Measurements from ENCODE around the gene PTGIS.
"Not testable (repeated sequence)": the region's sequence is repeated elsewhere in the genome, so short reads cannot be mapped to it uniquely, and the experiment has no call there.

Gene PTGIS

DNA sequence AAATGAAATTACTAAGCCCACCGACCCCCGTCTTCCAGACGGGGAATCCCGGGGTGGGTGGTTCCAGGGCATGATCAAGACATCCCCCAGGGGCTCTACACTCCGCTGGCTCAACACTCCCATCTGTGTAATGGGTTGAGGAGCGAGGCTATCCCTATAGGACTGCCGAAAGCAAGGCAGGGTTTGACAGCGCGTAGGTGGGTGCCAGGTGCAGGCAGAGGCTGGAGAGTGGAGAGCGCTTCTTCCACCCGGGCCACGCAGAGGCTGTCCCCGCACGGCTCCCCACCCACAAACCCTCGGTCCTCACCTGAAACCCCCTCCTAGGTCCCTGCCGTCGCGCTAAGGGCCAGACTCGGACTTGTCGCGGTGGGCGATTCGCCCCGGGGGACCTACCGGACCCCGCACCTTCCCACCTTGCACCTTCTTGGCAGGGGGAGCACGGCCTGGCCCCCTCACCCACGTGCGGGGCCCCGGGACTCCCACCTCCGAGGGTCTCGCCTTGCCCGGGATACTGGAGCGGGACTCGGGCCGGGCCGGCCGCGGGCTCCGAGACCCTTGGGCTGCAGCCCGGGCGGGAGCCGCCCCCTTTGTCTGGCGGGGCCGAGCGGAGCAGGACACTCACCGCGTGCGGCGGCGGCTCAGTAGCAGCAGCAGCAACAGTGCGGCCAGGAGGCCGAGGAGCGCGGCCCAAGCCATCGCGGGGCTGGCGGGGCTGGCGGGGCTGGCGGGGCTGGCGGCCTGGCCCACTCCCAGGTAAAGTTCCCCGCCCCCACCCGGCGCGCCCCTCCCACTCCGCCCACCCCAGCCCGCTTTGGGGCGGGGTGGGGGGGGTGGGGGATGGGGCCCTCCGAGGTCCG, at the start of gene PTGIS:
Gene PTGIS, minus strand, starts transcription at position 717 of the 857 bp plus-strand sequence. Its CDS starts 21 bp downstream, at position 696.
- FAIRE-seq (no peak), DNase-seq (ENCODE audit: low spot score) (peak; percentile 63)

DNA sequence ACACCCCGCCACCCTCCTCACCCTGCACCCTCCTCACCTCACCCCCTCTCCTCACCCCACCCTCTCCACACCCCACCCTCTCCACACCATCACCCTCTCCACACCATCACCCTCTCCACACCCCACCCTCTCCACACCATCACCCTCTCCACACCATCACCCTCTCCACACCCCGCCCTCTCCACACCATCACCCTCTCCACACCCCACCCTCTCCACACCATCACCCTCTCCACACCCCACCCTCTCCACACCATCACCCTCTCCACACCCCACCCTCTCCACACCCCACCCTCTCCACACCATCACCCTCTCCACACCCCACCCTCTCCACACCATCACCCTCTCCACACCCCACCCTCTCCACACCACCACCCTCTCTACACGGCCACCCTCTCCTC, 49.5 kb upstream of the PTGIS start:
- FAIRE-seq, result peak; percentile 98

DNA sequence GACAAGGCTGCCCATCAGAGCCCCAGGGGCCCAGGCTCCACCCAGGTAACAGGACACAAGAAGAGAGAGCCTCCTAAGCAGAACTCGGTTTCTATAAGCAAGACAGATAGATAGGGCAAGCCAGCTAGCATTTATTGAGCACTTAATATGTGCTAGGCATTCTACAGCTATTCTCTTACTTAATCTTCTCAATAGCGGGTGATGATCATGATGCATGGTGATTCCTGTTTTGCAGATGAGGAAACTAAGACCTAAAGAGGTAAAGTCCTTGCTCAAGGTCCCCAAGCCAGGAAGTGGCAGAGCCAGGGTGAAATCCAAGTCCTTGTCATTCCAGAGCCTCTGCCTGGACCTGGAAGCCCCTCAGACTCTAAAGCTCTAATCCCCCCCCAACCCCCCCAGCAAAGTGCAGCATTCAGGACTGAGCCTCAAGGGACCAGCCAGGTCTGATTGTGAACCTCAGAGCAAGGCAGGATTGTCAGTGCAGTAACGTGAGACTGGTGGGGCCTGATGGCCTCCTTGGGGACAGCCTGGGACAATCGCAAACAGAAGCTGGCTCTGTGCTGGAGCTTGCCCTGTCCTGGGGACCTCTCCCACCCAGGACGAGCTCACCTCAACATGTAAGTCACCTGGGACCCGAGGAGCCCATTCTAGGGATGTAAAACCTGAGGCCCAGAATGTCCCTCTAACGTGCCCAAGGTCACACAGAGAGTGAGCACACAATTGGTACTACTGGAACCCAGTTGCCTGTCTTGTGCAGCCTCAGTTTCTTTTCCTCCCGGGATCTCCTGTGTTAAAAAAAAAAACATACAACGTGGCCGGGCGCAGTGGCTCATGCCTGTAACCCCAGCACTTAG, 48.4 kb upstream of the PTGIS start:
- FAIRE-seq (no peak), DNase-seq (ENCODE audit: low spot score) (no peak)

More for the DNA sequence above, 49.5 kb upstream of the PTGIS start:
- not testable (repeated sequence) for DNase-seq (ENCODE audit: low spot score)

DNA sequence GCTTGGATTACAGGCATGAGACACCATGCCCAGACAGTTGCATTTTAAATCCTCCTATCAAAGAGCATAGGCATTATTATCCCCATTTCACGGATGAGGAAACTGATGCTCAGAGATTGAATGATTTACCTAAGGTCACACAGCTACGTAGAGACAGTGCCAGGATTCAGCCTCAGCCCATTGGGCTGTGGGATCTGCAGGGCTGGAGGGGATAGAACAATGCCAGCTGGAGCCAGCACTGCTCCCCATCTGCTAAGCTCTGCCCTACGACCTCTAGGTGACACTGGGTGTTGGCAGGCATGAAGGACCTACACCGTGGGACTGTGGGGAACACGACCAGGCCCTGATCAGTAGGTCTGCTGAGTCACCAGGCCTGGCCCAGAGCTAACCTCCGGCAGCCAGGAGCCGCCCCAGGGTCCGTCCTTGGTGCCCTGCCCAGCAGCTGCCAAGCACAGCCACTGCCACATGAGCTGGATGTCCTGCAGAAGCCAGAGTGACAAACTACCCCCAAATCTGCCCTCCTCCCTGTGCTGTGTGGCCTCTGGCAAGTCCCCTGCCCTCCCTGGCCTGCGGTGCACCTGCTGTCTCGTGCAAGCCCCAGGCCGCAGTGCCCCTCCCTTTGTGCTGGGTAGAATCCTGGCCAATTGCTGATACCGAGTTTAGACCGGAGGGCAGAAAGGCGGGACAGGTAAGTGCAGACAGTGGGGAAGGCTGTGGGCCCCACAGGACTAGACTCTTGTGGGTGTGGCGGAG, 47.6 kb upstream of the PTGIS start:
- DNase-seq (ENCODE audit: low spot score), result no peak

DNA sequence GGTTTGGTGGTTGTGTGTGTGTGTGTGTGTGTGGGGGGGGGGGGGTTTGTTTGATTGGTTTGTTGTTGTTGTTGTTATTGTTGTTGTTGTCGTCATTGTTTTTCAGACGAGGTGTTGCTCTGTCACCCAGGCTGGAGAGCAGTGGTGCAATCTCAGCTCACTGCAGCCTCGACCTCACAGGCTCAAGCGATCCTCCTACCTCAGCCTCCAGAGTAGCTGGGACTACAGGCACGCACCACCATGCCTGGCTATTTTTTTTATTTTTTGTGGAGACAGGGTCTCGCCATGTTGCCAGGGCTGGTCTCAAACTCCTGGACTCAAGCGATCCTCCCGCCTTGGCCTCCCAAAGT, 47.1 kb upstream of the PTGIS start:
- not testable (repeated sequence) for FAIRE-seq; DNase-seq (ENCODE audit: low spot score)

More for the DNA sequence above, 47.6 kb upstream of the PTGIS start:
- no peak for FAIRE-seq

DNA sequence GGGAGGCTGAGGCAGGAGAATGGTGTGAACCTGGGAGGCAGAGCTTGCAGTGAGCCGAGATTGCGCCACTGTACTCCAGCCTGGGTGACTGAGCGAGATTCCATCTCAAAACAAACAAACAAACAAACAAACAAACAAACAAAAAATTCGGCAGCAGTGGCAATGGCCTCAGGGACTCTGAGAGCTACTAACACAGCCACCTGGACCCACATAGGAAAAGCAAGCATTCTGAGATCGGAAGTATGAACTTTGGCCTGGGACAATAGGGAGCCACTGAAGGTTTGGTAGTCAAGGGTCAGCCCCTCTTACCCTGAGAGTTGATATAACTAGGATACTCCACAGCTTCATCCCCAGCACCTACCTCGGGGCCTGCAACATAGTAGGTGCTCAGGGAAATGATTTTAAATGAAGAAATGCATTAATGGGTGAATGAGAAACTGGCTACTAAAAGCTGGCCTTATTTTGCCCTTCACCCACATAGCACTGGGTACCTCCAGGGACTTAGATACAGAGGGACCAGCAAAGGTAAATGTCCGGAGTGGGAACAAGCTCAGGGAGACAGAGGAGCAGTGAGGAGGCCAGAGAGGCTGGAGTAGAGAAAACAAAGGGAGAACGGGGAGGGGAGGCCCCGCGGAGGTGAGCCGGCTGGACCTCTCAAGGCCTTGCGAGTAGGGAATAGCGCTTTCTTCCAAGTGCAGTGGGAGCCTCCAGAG, 46.6 kb upstream of the PTGIS start:
- DNase-seq (ENCODE audit: low spot score) (no peak), FAIRE-seq (no peak)

DNA sequence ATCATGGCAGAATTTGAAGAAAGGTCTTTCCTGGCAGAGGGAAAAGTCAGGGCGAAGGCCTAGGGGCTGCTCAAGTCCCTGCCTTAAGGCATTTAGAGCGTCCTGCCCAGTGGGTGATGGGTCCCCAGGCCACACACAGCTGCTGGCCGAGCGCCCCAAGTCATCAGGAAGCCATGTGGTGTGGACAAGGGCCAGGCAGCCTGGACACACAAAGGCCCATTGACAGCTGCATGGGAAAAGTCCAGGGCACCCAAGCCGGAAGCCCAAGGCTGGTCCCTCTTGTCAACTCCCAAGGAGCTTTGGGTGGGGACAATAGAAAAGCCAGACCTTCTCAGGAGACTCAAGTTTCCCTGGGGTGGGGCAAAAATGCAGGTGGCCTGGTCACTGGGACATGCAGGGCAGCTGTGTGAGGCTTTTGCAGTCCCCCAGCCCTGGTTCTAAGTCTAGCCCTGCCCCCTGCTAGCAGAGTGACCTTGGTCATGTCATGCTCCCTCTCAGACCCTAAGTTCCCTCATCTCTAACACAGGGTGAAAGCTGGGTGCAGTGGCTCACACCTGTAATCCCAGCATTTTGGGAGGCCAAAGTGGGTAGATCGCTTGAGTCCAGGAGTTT, 44.3 kb upstream of the PTGIS start:
- no peak for FAIRE-seq
- no peak for DNase-seq (ENCODE audit: low spot score)

DNA sequence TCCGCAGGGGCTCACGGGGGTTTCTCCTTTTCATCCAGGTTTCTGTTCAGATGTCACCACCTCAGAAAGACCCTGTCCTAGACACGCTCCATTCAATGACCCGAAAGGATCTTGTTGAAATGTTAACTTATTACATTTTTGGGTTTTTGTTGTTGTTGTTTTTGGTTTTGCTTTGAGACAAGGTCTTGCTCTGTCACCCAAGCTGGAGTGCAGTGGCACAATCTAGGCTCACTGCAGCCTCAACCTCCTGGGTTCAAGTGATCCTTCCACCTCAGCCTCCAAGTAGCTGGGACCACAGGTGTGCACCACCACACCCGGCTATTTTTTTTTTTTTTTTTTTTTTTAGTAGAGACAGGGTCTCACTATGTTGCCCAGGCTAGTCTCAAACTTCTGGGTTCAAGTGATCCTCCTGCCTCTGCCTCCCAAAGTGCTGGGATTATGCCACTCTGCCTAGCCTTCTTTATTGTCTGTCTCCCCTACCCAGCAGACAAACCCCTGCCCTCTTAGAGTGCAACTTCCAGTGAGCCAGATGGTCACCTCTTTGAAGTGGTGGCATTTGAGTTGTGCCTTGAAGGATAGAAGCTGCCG, 43.7 kb upstream of the PTGIS start:
- not testable (repeated sequence) for DNase-seq (ENCODE audit: low spot score); FAIRE-seq

DNA sequence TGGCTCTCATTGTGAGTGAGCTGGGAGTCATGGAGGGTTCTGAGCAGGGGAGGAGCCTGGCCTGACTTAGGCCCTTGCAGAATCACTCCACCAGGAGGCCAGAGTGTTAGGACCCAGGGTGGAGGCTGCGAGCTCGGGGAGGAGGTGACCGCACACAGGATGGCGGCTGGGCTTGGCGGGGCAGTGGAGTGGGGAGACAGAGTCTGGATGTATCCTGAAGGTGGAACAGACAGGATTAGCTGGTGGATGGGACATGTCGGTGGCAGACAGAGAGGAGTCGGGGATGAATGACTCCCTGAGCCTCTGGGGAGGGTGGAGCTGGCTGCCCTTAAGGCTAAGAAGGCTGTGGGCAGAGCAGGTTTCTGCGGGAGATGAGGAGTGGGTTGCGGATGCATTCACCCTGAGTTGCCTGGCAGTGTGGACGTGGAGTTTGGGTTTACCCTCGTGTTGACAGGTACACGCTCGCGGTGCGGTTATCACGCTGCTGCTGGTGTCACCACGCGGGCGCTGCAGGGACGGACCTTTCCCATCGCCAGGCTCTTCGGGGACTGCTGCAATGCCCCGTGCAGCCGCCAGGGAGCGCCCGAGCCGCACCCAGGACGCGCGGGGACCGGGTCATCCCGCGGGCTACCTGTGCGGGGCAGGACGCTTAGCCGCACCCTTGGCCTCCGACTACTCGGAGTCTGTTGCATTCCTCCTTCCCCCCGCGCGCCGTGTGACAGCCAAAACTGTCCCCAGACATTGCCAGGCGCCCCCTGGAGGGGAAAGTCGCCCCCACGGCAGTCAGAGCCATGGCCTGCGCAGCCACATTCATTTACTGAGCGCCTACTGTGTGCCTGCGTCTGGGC, 43.0 kb upstream of the PTGIS start:
- FAIRE-seq (no peak), DNase-seq (ENCODE audit: low spot score) (peak; percentile 95)

DNA sequence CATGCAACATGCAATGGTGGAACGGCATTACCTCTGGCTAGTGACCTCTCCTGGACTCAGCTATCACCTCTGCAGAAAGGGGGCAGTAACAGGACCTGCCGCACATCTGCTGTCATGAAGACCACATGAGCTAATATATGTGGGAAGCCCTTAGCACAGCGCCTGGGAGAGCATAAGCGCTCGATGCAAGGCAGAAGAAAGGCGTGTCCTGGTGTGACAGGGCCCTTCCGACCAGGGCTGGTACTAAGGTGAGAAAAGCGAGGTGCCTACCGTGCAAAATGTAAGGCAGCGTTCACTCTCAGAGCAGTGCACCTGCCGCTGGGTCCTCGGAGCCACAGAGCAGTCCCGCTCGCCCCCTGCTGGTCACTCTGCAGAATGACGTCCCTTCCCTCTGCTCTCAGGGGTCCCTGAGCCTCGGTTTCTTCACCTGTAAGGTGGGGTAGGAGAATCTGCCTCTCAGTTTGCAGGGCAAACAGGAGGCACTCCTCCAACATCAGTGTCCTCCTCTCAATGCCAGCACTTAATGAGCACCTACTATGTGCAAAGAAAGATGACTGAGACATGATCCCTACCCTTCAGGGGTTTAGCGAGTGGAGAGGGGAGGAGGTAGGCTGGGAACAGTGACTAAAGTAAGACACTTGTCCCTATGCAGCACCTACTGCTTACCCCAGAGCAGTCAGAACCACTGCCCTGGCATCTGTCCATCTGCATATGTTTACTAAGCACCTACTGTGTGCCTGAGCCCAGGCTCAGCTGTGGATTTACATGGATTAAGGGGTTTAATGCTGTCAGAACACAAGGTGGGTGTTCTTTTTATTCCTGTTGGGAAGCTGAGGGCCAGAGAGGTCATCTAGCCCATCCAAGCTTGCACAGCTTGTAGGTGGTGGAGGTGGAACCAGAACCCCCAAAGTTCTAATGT, 41.1 kb upstream of the PTGIS start:
- FAIRE-seq, result no peak
- peak; percentile 90 for DNase-seq (ENCODE audit: low spot score)

DNA sequence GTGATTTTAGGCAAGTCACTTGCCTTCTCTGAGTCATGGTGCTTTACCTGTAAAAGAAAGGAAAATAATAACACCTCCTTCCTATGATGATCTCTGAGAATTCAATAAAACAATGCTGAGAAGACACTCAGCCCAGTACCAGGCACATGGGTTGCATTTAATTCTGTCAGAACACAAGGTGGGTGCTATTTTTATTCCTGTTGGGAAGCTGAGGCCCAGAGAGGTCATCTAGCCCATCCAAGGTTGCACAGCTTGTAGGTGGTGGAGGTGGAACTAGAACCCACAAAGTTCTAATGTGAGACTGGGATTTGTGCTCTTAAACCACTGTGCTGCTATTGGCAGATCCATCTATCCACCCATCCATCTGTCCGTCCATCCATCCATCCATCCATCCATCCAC, 39.6 kb upstream of the PTGIS start:
- FAIRE-seq (no peak), DNase-seq (ENCODE audit: low spot score) (no peak)

DNA sequence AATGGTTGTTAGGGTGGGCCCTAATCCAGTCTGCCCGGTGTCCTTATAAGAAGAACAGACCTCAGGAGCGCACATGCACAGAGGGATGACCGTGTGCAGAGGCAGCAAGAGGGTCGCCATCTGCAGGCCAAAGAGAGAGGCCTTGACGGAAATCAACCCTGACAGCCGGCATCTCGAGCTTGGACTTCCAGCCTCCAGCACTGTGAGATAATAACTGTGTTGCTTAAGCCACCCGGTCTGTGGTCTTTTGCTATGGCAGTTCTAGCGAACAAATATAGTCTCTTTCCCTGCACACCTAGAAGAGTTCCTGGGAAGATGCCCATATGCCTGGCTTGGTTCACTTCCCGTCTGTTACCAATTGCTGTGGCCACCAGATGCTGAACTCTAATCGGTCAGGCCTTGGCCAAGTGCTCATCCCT, 35.3 kb upstream of the PTGIS start:
- no peak for FAIRE-seq

DNA sequence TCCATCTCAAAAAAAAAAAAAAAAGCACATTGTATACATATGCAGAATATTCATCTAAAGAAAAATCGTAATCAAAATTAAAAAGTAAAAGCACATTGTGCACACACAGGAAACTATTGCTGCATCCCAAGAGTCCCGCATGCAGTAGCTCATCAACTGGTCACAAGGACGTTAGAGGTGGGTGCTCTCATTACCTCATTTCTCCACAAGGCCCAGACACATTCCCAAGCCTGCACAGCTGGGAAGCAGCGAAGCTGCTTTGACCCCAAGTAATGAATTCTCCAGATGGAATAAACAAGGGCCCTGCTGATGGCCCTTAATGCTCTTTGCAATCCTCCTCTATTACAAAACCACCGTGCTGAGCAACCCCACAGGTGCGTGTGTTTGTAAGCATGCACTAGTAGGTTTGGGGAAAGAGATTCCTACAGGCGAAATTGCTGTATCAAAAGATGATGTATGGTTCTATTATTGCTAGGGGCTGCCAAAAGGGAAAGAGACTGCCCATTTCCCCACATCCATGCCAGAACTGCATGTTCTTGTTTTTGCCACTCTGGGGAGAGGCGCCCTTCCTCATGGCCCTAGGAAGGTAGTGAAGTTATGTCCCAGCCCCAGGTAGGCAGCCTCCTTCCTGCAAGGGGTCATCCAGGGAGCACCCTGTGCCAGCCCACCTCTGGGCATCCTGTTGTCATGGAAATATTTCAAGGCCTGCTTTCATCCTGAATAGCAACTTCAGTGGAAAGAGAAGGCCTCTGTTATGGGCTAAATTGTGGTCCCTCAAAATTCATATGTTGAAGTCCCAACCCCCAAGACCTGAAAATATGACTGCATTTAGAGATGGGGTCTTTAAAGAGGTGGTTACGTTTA, 34.6 kb upstream of the PTGIS start:
- FAIRE-seq, result no peak
- no peak for DNase-seq (ENCODE audit: low spot score)

More for the DNA sequence above, 35.3 kb upstream of the PTGIS start:
- DNase-seq (ENCODE audit: low spot score), result no peak

DNA sequence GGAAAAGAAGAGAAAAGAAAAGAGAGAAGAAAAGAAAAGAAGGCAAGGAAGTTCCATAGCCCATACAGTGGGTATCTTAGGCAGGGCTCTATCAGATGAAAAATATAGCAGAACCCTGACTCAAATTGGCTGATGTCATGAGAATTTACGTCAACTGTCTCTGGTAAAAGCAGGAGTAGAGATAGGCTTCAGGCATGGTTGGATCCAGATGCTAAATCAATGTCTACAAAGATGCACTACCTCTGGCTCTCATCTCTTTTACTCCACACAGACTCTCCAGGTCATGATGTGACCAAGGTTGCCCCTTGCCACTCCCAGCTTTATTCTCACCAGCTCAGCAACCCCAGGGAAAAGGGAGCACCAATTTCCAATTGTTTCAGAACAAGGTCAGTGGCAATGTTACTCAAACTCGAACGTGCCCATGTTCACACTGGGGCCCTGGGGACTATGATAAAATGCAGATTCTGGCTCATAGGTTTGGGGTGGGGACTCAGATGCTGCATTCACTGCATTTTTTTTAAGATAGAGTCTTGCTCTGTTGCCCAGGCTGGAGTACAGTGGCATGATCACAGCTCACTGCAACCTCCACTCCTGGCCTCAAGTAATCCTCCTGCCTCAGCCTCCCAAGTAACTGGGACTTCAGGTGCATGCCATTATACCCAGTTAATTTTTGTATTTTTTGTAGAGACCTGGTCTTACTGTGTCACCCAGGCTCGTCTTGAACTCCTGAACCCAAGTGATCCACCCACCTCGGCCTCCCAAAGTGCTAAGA, 33.4 kb upstream of the PTGIS start:
- DNase-seq (ENCODE audit: low spot score) (no peak), FAIRE-seq (no peak)

DNA sequence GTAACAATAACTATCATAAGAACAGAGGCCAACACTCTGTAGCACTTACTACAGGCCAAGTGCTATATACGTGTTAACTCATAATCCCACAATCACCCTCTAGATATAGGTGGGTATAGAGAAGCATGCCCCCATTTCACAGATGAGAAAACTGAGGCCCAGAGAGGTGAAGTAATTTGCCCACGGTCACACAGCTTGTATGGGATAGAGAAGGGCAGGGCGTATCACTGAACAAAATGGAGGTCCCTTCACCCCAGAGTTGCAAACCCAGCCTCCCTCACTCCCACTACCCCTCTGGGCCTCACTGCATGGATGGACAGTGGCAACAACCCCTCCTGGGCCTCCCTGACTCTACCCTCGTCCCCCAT, 31.8 kb upstream of the PTGIS start:
- FAIRE-seq, result no peak

DNA sequence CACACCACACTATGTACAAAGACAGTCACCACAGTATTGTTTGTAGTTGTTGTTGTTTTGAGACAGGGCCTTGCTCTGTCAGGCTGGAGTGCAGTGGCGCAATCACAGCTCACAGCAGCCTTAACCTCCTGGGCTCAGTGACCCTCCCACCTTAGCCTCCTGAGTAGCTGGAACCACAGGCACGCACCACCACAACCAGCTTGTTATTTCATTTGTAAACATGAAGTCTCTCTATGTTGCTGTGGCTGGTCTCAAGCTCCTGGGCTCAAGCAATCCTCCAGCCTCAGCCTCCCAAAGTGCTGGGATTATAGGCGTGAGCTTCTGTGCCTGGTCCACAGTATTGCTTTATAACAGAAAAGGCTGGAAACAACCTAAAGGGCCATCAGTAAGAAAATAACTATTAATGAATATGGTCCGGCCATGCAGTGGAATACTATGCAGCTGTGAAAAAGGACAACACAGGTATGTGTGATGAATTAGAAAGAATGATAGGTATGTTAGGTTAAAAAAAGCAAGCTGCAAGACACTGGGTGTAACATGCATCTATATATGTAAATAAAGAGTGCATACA, 30.0 kb upstream of the PTGIS start:
- no peak for FAIRE-seq

More for the DNA sequence above, 31.8 kb upstream of the PTGIS start:
- no peak for DNase-seq (ENCODE audit: low spot score)

More for the DNA sequence above, 30.0 kb upstream of the PTGIS start:
- DNase-seq (ENCODE audit: low spot score), result no peak
